KMS-11 (cell line): ENCODE results near the gene DDX54.

Source experiments
- H2AFZ ChIP-seq: fragments of 200-600 bp; sonication (generic); 2 replicates; pipeline ENCODE4 v1.6.1; 2016; ENCODE audit warnings: antibody characterized with exemption, mixed run types, low read depth
- H3K27ac ChIP-seq: fragments of 200-600 bp; sonication (generic); 2 replicates; pipeline ENCODE4 v1.6.1; 2016; ENCODE audit warnings: mild to moderate bottlenecking, mixed run types
- H3K27me3 ChIP-seq: fragments of 200-600 bp; sonication (generic); 2 replicates; pipeline ENCODE4 v1.6.1; 2017; ENCODE audit warnings: mild to moderate bottlenecking, low read depth, mixed run types, moderate library complexity; ENCODE audit not compliant: insufficient read depth
- H3K36me3 ChIP-seq: fragments of 200-600 bp; sonication (generic); 2 replicates; pipeline ENCODE4 v1.6.1; 2017; ENCODE audit warnings: mild to moderate bottlenecking, mixed run types; ENCODE audit not compliant: insufficient read depth
- H3K4me1 ChIP-seq: fragments of 200-600 bp; sonication (generic); 2 replicates; pipeline ENCODE4 v1.6.1; 2016; ENCODE audit warnings: mild to moderate bottlenecking, low read depth, mixed run types; ENCODE audit not compliant: poor library complexity, severe bottlenecking
- H3K4me2 ChIP-seq: fragments of 200-600 bp; sonication (generic); 2 replicates; pipeline ENCODE4 v1.7.0; 2016; ENCODE audit warnings: mild to moderate bottlenecking, mixed run types
- H3K4me3 ChIP-seq: fragments of 200-600 bp; sonication (generic); IDR thresholded peaks from 2 replicates; pipeline ENCODE4 v1.6.1; 2017; ENCODE audit warnings: low read depth, low read length, mixed read lengths; ENCODE audit not compliant: insufficient read depth
- H3K79me2 ChIP-seq: fragments of 200-600 bp; sonication (generic); 2 replicates; pipeline ENCODE4 v1.6.1; 2016; ENCODE audit warnings: low read depth, mixed run types; ENCODE audit not compliant: insufficient read depth
- H3K9ac ChIP-seq: fragments of 200-600 bp; sonication (generic); 2 replicates; pipeline ENCODE4 v1.6.1; 2016; ENCODE audit warnings: mild to moderate bottlenecking, mixed run types
- H4K20me1 ChIP-seq: fragments of 200-600 bp; sonication (generic); 2 replicates; pipeline ENCODE4 v1.6.1; 2016; ENCODE audit warnings: mild to moderate bottlenecking, mixed run types; ENCODE audit not compliant: insufficient read depth
- CTCF ChIP-seq: fragments of 200-600 bp; sonication (generic); conservative IDR thresholded peaks from 2 replicates; pipeline ENCODE4 v1.6.1; 2017; ENCODE audit warnings: low read depth, mild to moderate bottlenecking, antibody characterized with exemption, low read length, moderate library complexity, mixed read lengths

DDX54 gene

GRCh38 chr12:113179023-113179422 is 6.3 kb downstream of the DDX54 start:
- H3K27me3 ChIP-seq = no peaks in the 10 kb centered on the region
- H3K36me3 ChIP-seq = peaks cover 6% of the 10 kb centered on the region; the same call in 1 of the 2 replicates
- no peak overlapping the region for H3K4me2 ChIP-seq
- H3K4me1 ChIP-seq = peaks cover 14% of the 10 kb centered on the region
- no peak overlapping the region for H2AFZ ChIP-seq
- no peak overlapping the region for H3K4me3 ChIP-seq
- no peak overlapping the region for H3K27ac ChIP-seq
- peaks cover 25% of the 10 kb centered on the region for H3K79me2 ChIP-seq
- no peak for TF ChIP-seq CTCF
- no peak overlapping the region for H3K9ac ChIP-seq
- H4K20me1 ChIP-seq = no peaks in the 10 kb centered on the region

GRCh38 chr12:113174461-113175384 is 10.6 kb downstream of the DDX54 start:
- Histone ChIP-seq H3K9ac (no peak overlapping the region), H2AFZ (no peak overlapping the region), H3K27ac (peak overlapping the region; percentile 69), H4K20me1 (no peaks in the 10 kb centered on the region), H3K27me3 (no peaks in the 10 kb centered on the region), H3K4me2 (peak overlapping the region; percentile 41), H3K4me3 (no peak overlapping the region), H3K4me1 (peaks cover 42% of the 10 kb centered on the region), H3K36me3 (peaks cover 6% of the 10 kb centered on the region; the same call in 1 of the 2 replicates), H3K79me2 (no peaks in the 10 kb centered on the region)
- peak; percentile 88 for TF ChIP-seq CTCF

GRCh38 chr12:113173081-113173698 is 12.1 kb downstream of the DDX54 start:
- Histone ChIP-seq H3K27me3 (no peaks in the 10 kb centered on the region), H3K36me3 (peaks cover 6% of the 10 kb centered on the region; the same call in 1 of the 2 replicates), H3K4me2 (peak overlapping the region; percentile 41), H2AFZ (no peak overlapping the region), H3K79me2 (no peaks in the 10 kb centered on the region), H3K9ac (peak overlapping the region; percentile 13; the same call in 1 of the 2 replicates), H3K4me3 (no peak overlapping the region), H3K4me1 (peaks cover 42% of the 10 kb centered on the region), H3K27ac (peak overlapping the region; percentile 69), H4K20me1 (no peaks in the 10 kb centered on the region)
- TF ChIP-seq CTCF = no peak

GRCh38 chr12:113172185-113172584 is 13.1 kb downstream of the DDX54 start:
- Histone ChIP-seq H3K27me3 (no peaks in the 10 kb centered on the region), H4K20me1 (no peaks in the 10 kb centered on the region), H3K79me2 (no peaks in the 10 kb centered on the region), H3K27ac (peak overlapping the region; percentile 69; the same call in 1 of the 2 replicates), H3K36me3 (no peaks in the 10 kb centered on the region; the same call in 1 of the 2 replicates), H3K4me3 (no peak overlapping the region), H2AFZ (no peak overlapping the region), H3K4me2 (peak overlapping the region; percentile 57; the same call in 1 of the 2 replicates), H3K4me1 (peaks cover 42% of the 10 kb centered on the region), H3K9ac (no peak overlapping the region)
- TF ChIP-seq CTCF = no peak
